GM12801 (cell line): ENCODE results near the gene PRR22.

Experiments
- CTCF ChIP-seq: IDR thresholded peaks from one replicate; pipeline ENCODE4 v1.5.1; 2011; ENCODE audit warnings: control low read depth; ENCODE audit not compliant: insufficient read length; ENCODE audit errors: extremely low read depth

Gene PRR22

GRCh38 chr19:5809469-5809868, 24.9 kb upstream of the PRR22 start:
- TF ChIP-seq CTCF = no peak

- TF ChIP-seq CTCF = no peak
Observed at GRCh38 chr19:5809053-5809452, 24.5 kb upstream of the PRR22 start.

GRCh38 chr19:5808120-5808816, 23.7 kb upstream of the PRR22 start:
- no peak for TF ChIP-seq CTCF

GRCh38 chr19:5806905-5807304, 22.4 kb upstream of the PRR22 start:
- no peak for TF ChIP-seq CTCF

GRCh38 chr19:5806133-5806489, 21.6 kb upstream of the PRR22 start:
- no peak for TF ChIP-seq CTCF

GRCh38 chr19:5805462-5806132, 21.1 kb upstream of the PRR22 start:
- no peak for TF ChIP-seq CTCF

GRCh38 chr19:5804516-5805461, 20.2 kb upstream of the PRR22 start, which contains the start of gene NRTN:
NRTN (plus strand) TSS chr19:5805067; CDS start chr19:5824166, 19,099 bp downstream.
- no peak for TF ChIP-seq CTCF
